GM12801 (cell line): Measurements from ENCODE around the gene ZCWPW2.

Experiments used
- CTCF ChIP-seq: IDR thresholded peaks from one replicate; pipeline ENCODE4 v1.5.1; 2011; ENCODE audit warnings: control low read depth; ENCODE audit not compliant: insufficient read length; ENCODE audit errors: extremely low read depth

The ZCWPW2 gene

DNA sequence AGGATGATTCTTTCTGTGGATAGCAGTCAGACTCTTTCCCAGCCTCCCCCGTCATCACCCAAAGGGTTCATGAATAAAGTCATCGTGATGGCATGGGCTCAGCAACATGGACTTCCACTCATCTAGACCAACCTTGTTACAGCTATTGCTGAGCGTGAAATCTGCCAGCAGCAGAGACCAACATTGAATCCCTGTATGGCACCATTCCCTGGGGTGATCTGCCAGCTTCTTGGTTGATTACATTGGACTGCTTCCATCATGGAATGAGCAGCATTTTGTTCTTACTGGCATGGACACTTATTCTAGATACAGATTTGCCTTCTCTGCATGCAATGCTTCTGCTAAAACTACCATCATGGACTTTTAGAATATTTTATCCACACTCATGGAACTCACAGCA is 195.7 kb downstream of the ZCWPW2 start:
- TF ChIP-seq CTCF = no peak

DNA sequence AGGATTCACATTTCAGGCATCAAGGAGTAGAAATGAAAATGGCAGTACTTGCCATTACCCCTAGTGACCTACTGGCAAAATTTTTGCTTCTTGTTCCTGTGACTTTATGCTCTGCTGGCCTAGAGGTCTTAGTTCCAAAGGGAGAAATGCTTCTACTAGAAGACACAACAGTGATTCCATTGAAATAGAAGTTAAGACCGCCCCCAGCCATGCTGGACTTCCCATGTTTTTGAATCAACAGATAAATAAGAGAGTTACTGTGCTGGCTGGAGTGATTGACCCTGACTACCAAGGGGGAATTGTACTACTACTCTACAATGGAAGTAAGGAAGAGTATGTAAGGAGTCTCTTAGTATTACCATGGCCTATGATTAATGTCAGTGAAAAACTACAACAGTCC is 196.3 kb downstream of the ZCWPW2 start:
- no peak for TF ChIP-seq CTCF

- no peak for TF ChIP-seq CTCF
Observed at GRCh38 chr3:28547677-28548076, 199.2 kb downstream of the ZCWPW2 start.

GRCh38 chr3:28553175-28553574 is 204.7 kb downstream of the ZCWPW2 start:
- no peak for TF ChIP-seq CTCF

GRCh38 chr3:28556195-28556594 is 207.7 kb downstream of the ZCWPW2 start:
- no peak for TF ChIP-seq CTCF

GRCh38 chr3:28564211-28564610 is 215.7 kb downstream of the ZCWPW2 start:
- no peak for TF ChIP-seq CTCF

DNA sequence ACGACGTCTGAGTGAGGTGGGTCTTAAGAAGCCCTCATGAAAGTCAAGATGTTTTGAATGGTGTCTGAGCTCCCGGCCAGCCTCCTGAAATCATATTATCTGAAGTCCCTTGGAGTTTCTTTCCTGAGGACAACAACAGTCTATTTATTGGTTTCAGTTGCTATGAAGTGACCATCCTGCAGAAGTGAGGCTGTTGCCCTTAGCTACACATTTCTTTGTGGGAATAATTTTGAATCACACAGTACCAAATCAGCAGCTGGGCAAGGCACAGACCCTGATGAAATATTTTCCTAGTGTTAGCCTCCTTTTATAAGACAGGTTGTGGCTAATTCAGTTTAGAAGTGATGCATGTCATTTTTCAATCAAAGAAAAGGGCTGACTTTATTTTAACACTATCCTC is 220.8 kb downstream of the ZCWPW2 start:
- no peak for TF ChIP-seq CTCF

DNA sequence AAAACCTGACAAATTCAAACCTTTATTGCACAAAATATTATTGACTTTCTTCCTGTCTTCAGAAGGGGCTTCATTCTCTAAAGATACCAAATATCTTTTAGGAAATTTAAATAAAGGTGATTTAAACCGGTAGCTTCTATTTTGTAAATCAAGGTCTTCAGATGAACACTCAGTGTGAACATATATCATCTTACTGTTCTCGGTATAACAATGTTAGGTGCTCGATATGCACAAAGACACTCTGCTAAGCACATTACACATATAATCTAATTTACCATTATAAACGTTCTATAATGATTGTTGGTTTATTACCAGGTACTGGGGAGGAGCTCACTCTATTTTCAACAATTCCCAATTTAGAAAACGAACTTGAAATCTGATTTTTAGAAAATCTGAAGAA is 225.5 kb downstream of the ZCWPW2 start:
- TF ChIP-seq CTCF = no peak
